ENCODE measurements around the gene UPF1. TPM values are rescaled to one million over a fixed set of nuclear protein-coding genes. Genes with fewer than 3 reads are reported as not detected.

Gene UPF1
- total RNA-seq, 2 experiments from 2014 or later, result 77.2 to 113 TPM

- H4K20me1 ChIP-seq (ENCODE audit: insufficient read depth, low read length), result peaks cover 42% of the 10 kb centered on the region
- ChIA-PET POLR2A (interaction anchor here (0.5 to 0.6 kb wide), 3 partner anchors 16 to 212 kb away, joined by 3 to 5 read pairs (median 4); no protein-coding TSS in a partner anchor), CTCF (ENCODE audit: unreplicated experiment) (no interaction called here)
- H3K9me2 ChIP-seq (ENCODE audit: insufficient read depth, low read length), result no peaks in the 10 kb centered on the region
- H3K27ac ChIP-seq (ENCODE audit: low read depth, low read length, poor library complexity, severe bottlenecking), result no peak overlapping the region
- H3K4me1 ChIP-seq (ENCODE audit: insufficient read depth, low read length, poor library complexity, severe bottlenecking), result peaks cover 26% of the 10 kb centered on the region
- peak overlapping the region; percentile 99 for H3K4me2 ChIP-seq (ENCODE audit: low read length)
- no peak for TF ChIP-seq EZH2phosphoT487 (IDR thresholded peaks at IDR 0.05; ENCODE audit: borderline replicate concordance, low read depth, low read length)
- TF ChIP-seq CTCF (conservative IDR thresholded peaks at IDR 0.05; ENCODE audit: low read length), result no peak
- H3K4me3 ChIP-seq (ENCODE audit: low read depth, low read length, poor library complexity, severe bottlenecking), result peak overlapping the region; percentile 94
- H3K9me3 ChIP-seq (ENCODE audit: low read length), result no peaks in the 10 kb centered on the region
- no peak overlapping the region for H2AFZ ChIP-seq (ENCODE audit: low read length)
- H3K36me3 ChIP-seq (ENCODE audit: insufficient read depth, low read length), result peaks cover 66% of the 10 kb centered on the region
- intact Hi-C loops (cut with micrococcal nuclease; ENCODE audit: unreplicated experiment), result loop anchor here (5.0 to 10.0 kb wide), 3 partner anchors 152 to 409 kb away; partner anchors contain the start of genes CRTC1 and REX1BD
- BruUV-seq (replicated peaks), result TSS peak; percentile 62
- no peak for DNase-seq (ENCODE audit: low spot score)
- peaks cover 68% of the 10 kb centered on the region for H3K79me2 ChIP-seq (ENCODE audit: insufficient read depth, low read depth, low read length)
Measured at GRCh38 chr19:18833849-18834643, 2.3 kb downstream of the UPF1 start.

DNA sequence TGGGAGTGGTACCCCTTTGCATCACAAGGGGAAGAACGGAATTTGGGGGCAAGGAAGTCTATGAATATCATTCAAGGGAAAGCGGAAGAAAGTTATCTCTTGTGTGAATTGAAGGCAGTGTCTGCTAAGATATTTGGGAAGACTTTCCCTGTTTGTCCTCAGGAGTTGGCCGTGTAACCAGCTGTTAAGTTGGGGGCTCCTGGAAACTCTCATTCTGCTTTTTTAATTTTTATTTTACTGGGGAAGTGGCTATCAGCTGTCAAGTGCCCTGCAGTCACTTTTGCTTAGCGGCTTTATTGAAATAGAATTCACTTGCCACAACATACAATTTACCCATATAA, 2.9 kb downstream of the UPF1 start:
- H4K20me1 ChIP-seq (ENCODE audit: insufficient read depth, low read length), result peaks cover 42% of the 10 kb centered on the region
- H3K79me2 ChIP-seq (ENCODE audit: insufficient read depth, low read depth, low read length), result peaks cover 73% of the 10 kb centered on the region
- peak overlapping the region; percentile 94 for H3K4me3 ChIP-seq (ENCODE audit: low read depth, low read length, poor library complexity, severe bottlenecking)
- ChIA-PET POLR2A (no interaction called here), CTCF (ENCODE audit: unreplicated experiment) (no interaction called here)
- intact Hi-C loops (cut with micrococcal nuclease; ENCODE audit: unreplicated experiment), result loop anchor here (5.0 to 10.0 kb wide), 3 partner anchors 152 to 410 kb away; partner anchors contain the start of genes CRTC1 and REX1BD
- H3K9me2 ChIP-seq (ENCODE audit: insufficient read depth, low read length), result no peaks in the 10 kb centered on the region
- no peak overlapping the region for H2AFZ ChIP-seq (ENCODE audit: low read length)
- peak overlapping the region; percentile 99 for H3K4me2 ChIP-seq (ENCODE audit: low read length)
- TF ChIP-seq EZH2phosphoT487 (IDR thresholded peaks at IDR 0.05; ENCODE audit: borderline replicate concordance, low read depth, low read length) (no peak), CTCF (conservative IDR thresholded peaks at IDR 0.05; ENCODE audit: low read length) (no peak)
- peaks cover 72% of the 10 kb centered on the region for H3K36me3 ChIP-seq (ENCODE audit: insufficient read depth, low read length)
- no peaks in the 10 kb centered on the region for H3K9me3 ChIP-seq (ENCODE audit: low read length)
- H3K27ac ChIP-seq (ENCODE audit: low read depth, low read length, poor library complexity, severe bottlenecking), result no peak overlapping the region
- no peak for DNase-seq (ENCODE audit: low spot score)
- BruUV-seq (replicated peaks), result no TSS peak
- peaks cover 26% of the 10 kb centered on the region for H3K4me1 ChIP-seq (ENCODE audit: insufficient read depth, low read length, poor library complexity, severe bottlenecking)

Measured in OCI-LY7 (cell line).